GM18951 (cell line): Measurements from ENCODE around the gene TTC21A.

Experiments used
- POLR2A ChIP-seq: IDR thresholded peaks from 4 replicates; pipeline ENCODE4 v1.6.1; 2011; ENCODE audit warnings: mild to moderate bottlenecking; ENCODE audit not compliant: insufficient read length, insufficient read depth; ENCODE audit errors: extremely low read depth
- in situ Hi-C: fragments of 300-500 bp; cut with MboI; formaldehyde crosslinking; loops from one replicate; pipeline ENCODE4 v1.12.0; 2022; ENCODE audit warnings: low sequenced_read_pairs, mixed read lengths, inconsistent platforms; ENCODE audit not compliant: unreplicated experiment

TTC21A gene

DNA sequence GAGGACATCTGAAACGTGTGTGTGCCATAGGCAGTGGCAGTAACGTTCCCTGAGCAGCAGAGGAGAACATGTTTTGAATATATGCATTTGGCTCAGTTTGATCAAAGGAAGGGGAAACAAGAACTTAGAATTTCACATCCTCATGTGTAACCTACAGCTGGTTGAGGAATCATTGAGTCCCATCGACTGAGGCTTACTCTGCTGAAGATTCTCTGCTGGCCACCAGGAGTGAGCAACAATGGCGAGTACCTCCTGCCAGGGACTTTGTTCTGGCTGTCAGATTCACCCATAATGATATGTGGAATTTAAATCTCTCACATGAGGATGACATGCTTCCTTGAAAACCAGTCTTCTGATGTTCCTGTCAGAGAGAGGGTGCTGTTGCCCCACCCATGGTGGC is 21.3 kb upstream of the TTC21A start:
- TF ChIP-seq POLR2A = no peak
- in situ Hi-C loops = no loop called here

DNA sequence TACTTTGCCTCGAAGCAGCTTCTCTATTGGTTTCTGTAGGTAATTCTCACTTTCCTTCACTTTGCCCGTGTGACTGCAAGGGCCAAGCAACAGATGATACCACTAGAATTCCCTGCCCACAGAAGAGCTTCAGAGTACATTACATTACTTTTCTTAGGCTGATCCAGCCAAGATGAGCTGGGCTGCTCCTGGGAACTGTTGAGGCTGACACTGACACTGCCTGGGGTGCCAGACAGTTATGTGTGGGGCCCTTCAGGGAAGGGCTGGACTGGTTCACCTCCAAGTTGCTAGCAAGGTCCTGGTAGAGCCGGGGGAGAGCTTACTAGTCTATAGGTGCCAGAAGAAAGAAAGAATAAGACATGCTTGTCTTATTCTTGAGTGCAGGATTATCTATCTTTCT is 19.0 kb upstream of the TTC21A start:
- no peak for TF ChIP-seq POLR2A
- in situ Hi-C loops = no loop called here

DNA sequence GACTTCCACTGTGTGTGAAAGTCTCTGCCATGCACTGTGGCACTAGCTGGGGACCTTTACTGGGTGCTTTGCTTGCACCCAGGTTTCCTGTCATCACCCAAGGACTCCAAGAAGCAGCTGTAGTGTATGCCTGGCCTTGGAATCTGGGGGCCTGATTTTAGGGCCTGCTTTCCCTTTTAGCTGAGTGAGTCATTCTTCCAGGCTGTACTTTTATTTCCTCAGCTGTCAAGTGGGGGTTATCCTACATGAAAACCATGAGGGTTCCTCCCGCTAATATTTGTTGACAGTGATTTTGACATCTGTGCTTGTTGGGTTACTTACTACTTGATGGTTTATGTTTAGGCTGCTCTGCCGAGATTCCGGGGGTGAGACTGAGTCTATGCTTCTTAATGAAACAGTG is 18.6 kb upstream of the TTC21A start:
- in situ Hi-C loops = no loop called here

DNA sequence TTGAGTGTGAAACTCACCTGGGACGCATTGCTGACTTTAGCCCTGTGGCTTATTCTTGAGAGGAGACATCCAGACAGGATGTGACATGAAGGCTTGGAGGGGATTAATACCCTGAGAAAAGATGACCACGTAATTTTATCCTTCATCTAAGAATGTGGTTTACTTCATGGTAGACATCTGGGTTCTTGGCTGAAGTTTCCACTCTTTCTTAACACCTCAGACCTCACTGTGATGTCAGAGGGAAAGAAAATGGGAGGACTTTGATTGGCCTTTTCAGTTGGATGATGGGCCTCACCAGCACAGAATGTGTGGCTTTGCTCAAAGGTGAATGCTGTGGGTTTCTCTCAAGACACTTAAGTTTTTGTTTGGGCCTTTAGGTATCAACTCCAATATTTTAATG is 16.6 kb upstream of the TTC21A start:
- in situ Hi-C loops = no loop called here

More for the DNA sequence above, 18.6 kb upstream of the TTC21A start:
- no peak for TF ChIP-seq POLR2A

GRCh38 chr3:39094851-39095677 is 12.4 kb upstream of the TTC21A start:
- in situ Hi-C loops = no loop called here
- TF ChIP-seq POLR2A = no peak

More for the DNA sequence above, 16.6 kb upstream of the TTC21A start:
- no peak for TF ChIP-seq POLR2A

GRCh38 chr3:39095778-39096177 is 11.7 kb upstream of the TTC21A start:
- TF ChIP-seq POLR2A = no peak
- in situ Hi-C loops = no loop called here

DNA sequence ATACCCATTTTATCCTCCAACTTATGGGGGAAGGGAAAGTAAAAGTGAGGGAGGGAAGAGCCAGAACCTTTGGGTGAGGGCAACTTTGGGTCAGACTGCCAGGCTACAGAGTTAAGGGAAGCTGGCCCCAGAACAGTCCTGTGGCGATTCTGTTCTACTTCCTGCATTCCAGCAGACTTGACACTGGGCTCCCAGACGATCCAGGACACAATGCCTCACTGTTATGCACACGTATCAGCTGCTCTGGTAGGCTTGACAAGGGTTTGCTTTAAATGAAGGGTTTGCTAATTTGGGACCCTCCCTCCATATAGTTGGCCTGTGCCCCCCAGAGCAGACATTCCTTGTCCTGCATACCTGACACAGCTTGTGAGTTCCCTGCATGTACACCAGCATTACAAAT is 10.7 kb upstream of the TTC21A start:
- TF ChIP-seq POLR2A = no peak
- in situ Hi-C loops = no loop called here

GRCh38 chr3:39097716-39098472 is 9.6 kb upstream of the TTC21A start:
- no peak for TF ChIP-seq POLR2A
- in situ Hi-C loops = no loop called here

DNA sequence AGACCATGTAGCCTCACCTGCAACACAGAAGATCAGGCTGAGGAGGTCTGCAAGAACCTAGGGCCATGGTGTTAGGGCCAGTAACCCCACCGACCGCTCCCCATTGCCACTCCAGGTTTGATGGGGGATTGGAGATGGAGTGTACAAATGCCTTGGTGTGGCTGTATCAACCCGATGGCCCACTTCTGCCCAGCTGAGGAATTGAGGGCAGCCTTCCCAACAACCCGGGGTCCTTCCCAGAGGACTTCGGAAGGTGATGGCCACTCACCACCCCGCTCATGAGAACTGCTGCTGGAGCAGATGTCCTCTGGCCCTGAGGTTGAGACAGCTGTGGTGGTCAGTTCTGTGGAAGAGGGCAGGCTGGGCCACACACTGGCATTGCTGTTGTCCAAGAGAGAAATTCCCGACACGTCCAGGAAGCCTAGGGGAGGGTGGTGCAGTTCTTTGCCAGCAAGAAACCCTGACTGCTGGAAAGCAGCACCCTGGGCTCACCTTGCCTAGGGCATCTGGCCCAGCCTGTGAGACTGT is 8.9 kb upstream of the TTC21A start:
- no peak for TF ChIP-seq POLR2A
- in situ Hi-C loops = no loop called here

GRCh38 chr3:39099242-39099641 is 8.2 kb upstream of the TTC21A start:
- in situ Hi-C loops = no loop called here
- no peak for TF ChIP-seq POLR2A

GRCh38 chr3:39099738-39100499 is 7.6 kb upstream of the TTC21A start:
- in situ Hi-C loops = no loop called here

DNA sequence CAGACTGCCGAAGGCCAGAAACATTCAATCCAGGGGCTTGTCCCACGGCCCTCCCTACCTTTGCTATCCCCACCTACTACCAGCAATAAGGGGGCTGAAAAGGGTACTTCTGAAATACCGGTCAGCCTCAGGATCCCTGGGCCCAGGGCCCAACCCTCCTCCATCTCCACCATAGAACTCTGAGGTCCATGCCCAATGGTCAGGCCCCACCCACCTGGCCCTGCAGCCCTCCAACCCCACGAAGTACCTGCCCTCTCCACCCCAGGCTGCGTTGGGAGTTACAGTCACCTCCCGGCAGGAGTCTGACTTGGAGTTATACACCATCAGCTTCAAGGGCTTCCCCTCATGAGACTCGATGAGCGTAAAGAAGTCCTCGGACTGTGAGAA is 7.0 kb upstream of the TTC21A start:
- in situ Hi-C loops = no loop called here
- TF ChIP-seq POLR2A = no peak

More at GRCh38 chr3:39099738-39100499, 7.6 kb upstream of the TTC21A start:
- TF ChIP-seq POLR2A = no peak

- no peak for TF ChIP-seq POLR2A
Observed at GRCh38 chr3:39101022-39101689, 6.3 kb upstream of the TTC21A start.

More at GRCh38 chr3:39101022-39101689, 6.3 kb upstream of the TTC21A start:
- in situ Hi-C loops = no loop called here
